A549 (cell line): ENCODE data around the gene NDUFB7. TPM values are rescaled to one million over a fixed set of nuclear protein-coding genes. Genes with fewer than 3 reads are reported as not detected.
A peak's percentile ranks its signal among the peaks of the same experiment; 100 is the strongest.
"Not testable (repeated sequence)": the region's sequence is repeated elsewhere in the genome, so short reads cannot be mapped to it uniquely, and the experiment has no call there.

ENCODE experiments used
- ATAC-seq, 2 experiments: fragments of 200-7000 bp in 1 of 2; fragments of >200 bp in 1 of 2; cut with Nextera tagmentation in 1 of 2; cut with Tn5 transposase in 1 of 2; 3 replicates each; pipeline versions ENCODE4 v1.8.0 to v1.9.1; 2018 to 2020; ENCODE audit warnings: mild to moderate bottlenecking in 1 of 2, moderate library complexity in 1 of 2
- CTCF ChIA-PET: fragments of 300-600 bp; sonication (Branson Sonifier 250); formaldehyde crosslinking; extraction: SDS; loops from one replicate; lab custom pipeline; 2021; ENCODE audit warnings: antibody characterized with exemption, inconsistent platforms; lab: Yijun Ruan, JAX
- POLR2A ChIA-PET: fragments of 350-600 bp; formaldehyde crosslinking; extraction: SDS; loops from one replicate; lab custom pipeline; 2021; ENCODE audit warnings: antibody characterized with exemption, inconsistent platforms; lab: Yijun Ruan, JAX
- DNase-seq, 2 experiments: peaks; one replicate each; pipeline versions ENCODE4 v3.0.0 to v3.0.0-alpha.2; 2011 to 2016; ENCODE audit warnings: low read depth in 1 of 2, low spot score in 1 of 2
- FAIRE-seq: peaks from 2 replicates; lab custom pipeline; 2011; peaks lifted over from hg19 to GRCh38; lab: Jason Lieb, UNC
- H3K27ac ChIP-seq, 2 experiments: fragments of >200 bp; sonication (Bioruptor Twin); formaldehyde crosslinking; 3 replicates each; pipeline ENCODE4 v1.5.1; 2016 to 2017
- H3K4me1 ChIP-seq: fragments of >200 bp; sonication (Bioruptor Twin); formaldehyde crosslinking; 3 replicates; pipeline ENCODE4 v1.6.1; 2016
- H3K4me2 ChIP-seq: fragments of >200 bp; sonication (Bioruptor Twin); formaldehyde crosslinking; 3 replicates; pipeline ENCODE4 v1.6.1; 2016
- H3K4me3 ChIP-seq: fragments of >200 bp; sonication (Bioruptor Twin); formaldehyde crosslinking; 3 replicates; pipeline ENCODE4 v1.5.1; 2016
- H3K9me3 ChIP-seq: fragments of >200 bp; sonication (Bioruptor Twin); formaldehyde crosslinking; 3 replicates; pipeline ENCODE4 v1.6.1; 2016
- BCL3 ChIP-seq: fragments of >200 bp; sonication (Bioruptor Twin); formaldehyde crosslinking; IDR thresholded peaks from 3 replicates; pipeline ENCODE4 v1.6.1; 2016
- CEBPB ChIP-seq, 2 experiments: fragments of >200 bp in 1 of 2; sonication (Bioruptor Twin) in 1 of 2; formaldehyde crosslinking in 1 of 2; IDR thresholded peaks; 2 replicates each; pipeline ENCODE4 v1.6.1; 2012 to 2016
- CHD2 ChIP-seq: fragments of 150-350 bp; IDR thresholded peaks from 2 replicates; pipeline ENCODE4 v1.6.1; 2014; ENCODE audit warnings: low read length; ENCODE audit not compliant: partially characterized antibody
- E2F6 ChIP-seq: IDR thresholded peaks from 2 replicates; pipeline ENCODE4 v1.6.1; 2012; ENCODE audit warnings: low read depth, borderline replicate concordance
- EHF ChIP-seq: fragments of 250-450 bp; sonication (Bioruptor Pico); IDR thresholded peaks from 2 replicates; pipeline ENCODE4 v1.5.0; 2020; ENCODE audit warnings: mild to moderate bottlenecking
- EHMT2 ChIP-seq: fragments of 200-600 bp; sonication (generic); IDR thresholded peaks from 2 replicates; pipeline ENCODE4 v1.6.1; 2016; ENCODE audit warnings: antibody characterized with exemption, low read depth, mild to moderate bottlenecking, moderate library complexity
- GATA3 ChIP-seq: IDR thresholded peaks from 2 replicates; pipeline ENCODE4 v1.6.1; 2012; ENCODE audit warnings: borderline replicate concordance
- KDM1A ChIP-seq: fragments of 200-600 bp; sonication (generic); IDR thresholded peaks from 2 replicates; pipeline ENCODE4 v1.6.1; 2016; ENCODE audit warnings: low read depth, mild to moderate bottlenecking
- NFE2L2 ChIP-seq: fragments of 150-350 bp; conservative IDR thresholded peaks from 2 replicates; pipeline ENCODE4 v1.6.1; 2014; ENCODE audit warnings: low read length
- NR3C1 ChIP-seq: fragments of >200 bp; sonication (Bioruptor Twin); formaldehyde crosslinking; IDR thresholded peaks from 3 replicates; pipeline ENCODE4 v1.6.1; 2017
- POLR2AphosphoS2 ChIP-seq: conservative IDR thresholded peaks from 2 replicates; pipeline ENCODE4 v1.6.1; 2012; ENCODE audit warnings: low read length, improper control_type of control experiment, inconsistent platforms
- RAD21 ChIP-seq, 2 experiments: fragments of >200 bp in 1 of 2; sonication (Bioruptor Twin) in 1 of 2; formaldehyde crosslinking in 1 of 2; IDR thresholded peaks in 1 of 2; conservative IDR thresholded peaks in 1 of 2; 2 replicates in 1 of 2; 3 replicates in 1 of 2; pipeline ENCODE4 v1.6.1; 2012 to 2018; ENCODE audit warnings: inconsistent platforms in 1 of 2
- RCOR1 ChIP-seq: fragments of 150-350 bp; IDR thresholded peaks from 2 replicates; pipeline ENCODE4 v1.6.1; 2014; ENCODE audit warnings: antibody characterized with exemption, low read length, low read depth
- RNF2 ChIP-seq: fragments of 200-600 bp; sonication (generic); IDR thresholded peaks from 2 replicates; pipeline ENCODE4 v1.6.1; 2016; ENCODE audit warnings: low read depth, mild to moderate bottlenecking, antibody characterized with exemption, moderate library complexity, borderline replicate concordance
- WGBS: methylation state at CpG from one replicate; pipeline ENCODE4 v1.1.6; 2017; ENCODE audit errors: missing lambda C conversion rate; 5-methylcytosine and 5-hydroxymethylcytosine counted together
- polyA plus RNA-seq, 4 experiments: library from polyadenylated mRNA; depleted of rRNA in 3 of 4; stranded (reverse); fragments of >200 nt; fragmentation: RNase III in 1 of 4; extraction: RNeasy Plus Mini Kit Qiagen cat#74134 plus additional on column Dnase treatment in 1 of 4; gene quantifications; 2 replicates in 3 of 4; 3 replicates in 1 of 4; pipeline ENCODE4 v1.2.3, GENCODE V29; 2011 to 2017

The NDUFB7 gene
- polyA plus RNA-seq, 2 of the 4 experiments (the other 2 are of a cell fraction) = 82.3 to 158 TPM

- no peak for ATAC-seq
- FAIRE-seq = no peak
- DNase-seq = no peak
These were observed 18.6 kb downstream of the NDUFB7 start for GRCh38 chr19:14553042-14553938.

GRCh38 chr19:14552006-14552360 is 19.9 kb downstream of the NDUFB7 start:
- 98% methylated on average over 6 of the region's 8 CpGs for WGBS
- DNase-seq, H3K27ac ChIP-seq, ATAC-seq, FAIRE-seq, CTCF ChIA-PET, H3K4me2 ChIP-seq, H3K9me3 ChIP-seq, POLR2A ChIA-PET, H3K4me3 ChIP-seq: not testable (repeated sequence)
- peaks cover 18% of the 10 kb centered on the region; the same call in 2 of the 3 replicates for H3K4me1 ChIP-seq

More at GRCh38 chr19:14553042-14553938, 18.6 kb downstream of the NDUFB7 start:
- Histone ChIP-seq H3K9me3 (no peaks in the 10 kb centered on the region), H3K4me3 (no peak overlapping the region), H3K4me1 (peaks cover 18% of the 10 kb centered on the region; the same call in 2 of the 3 replicates), H3K4me2 (no peak overlapping the region)
- POLR2A ChIA-PET = no interaction called here
- no peak for TF ChIP-seq E2F6
- TF ChIP-seq RCOR1 = no peak
- TF ChIP-seq CHD2 = no peak
- no peak for TF ChIP-seq CEBPB (IDR thresholded peaks at IDR 0.05)
- TF ChIP-seq EHF (CRISPR knock-in tag) = no peak
- TF ChIP-seq RNF2 = no peak
- TF ChIP-seq KDM1A = no peak
- no peak for TF ChIP-seq NR3C1
- TF ChIP-seq GATA3 = no peak
- TF ChIP-seq NFE2L2 = no peak
- no peak for TF ChIP-seq BCL3
- TF ChIP-seq RAD21 (conservative IDR thresholded peaks at IDR 0.05 in 1 of 2, IDR thresholded peaks at IDR 0.05 in 1 of 2) = no peak
- no peak for TF ChIP-seq POLR2AphosphoS2
- TF ChIP-seq EHMT2 = no peak
- TF ChIP-seq, all 56 proteins: peak for 0
- H3K27ac ChIP-seq = no peak overlapping the region
- CTCF ChIA-PET = interaction anchor here (1.0 to 1.5 kb wide), 3 partner anchors 8 to 48 kb away, joined by 3 to 4 read pairs (median 3); partner anchors contain the start of gene NDUFB7
- WGBS = 92% methylated on average over 19 of the region's 35 CpGs

GRCh38 chr19:14551134-14552005 is 20.5 kb downstream of the NDUFB7 start:
- ATAC-seq = peak; percentile 56 to 76; a peak in 4 of 6 replicates
- peak in 1 of 2 experiments; percentile 50 for DNase-seq
- CTCF ChIA-PET, H3K9me3 ChIP-seq, H3K4me3 ChIP-seq, H3K4me2 ChIP-seq, FAIRE-seq, POLR2A ChIA-PET: not testable (repeated sequence)
- peaks cover 18% of the 10 kb centered on the region; the same call in 2 of the 3 replicates for H3K4me1 ChIP-seq
- WGBS = 77% methylated on average over 11 of the region's 12 CpGs
- peak overlapping the region in 1 of 2 experiments; percentile 46; a peak in 1 of 6 replicates for H3K27ac ChIP-seq
